ENCODE results near the gene ENOX1.
"Not testable (repeated sequence)": the region's sequence is repeated elsewhere in the genome, so short reads cannot be mapped to it uniquely, and the experiment has no call there.

- TF ChIP-seq, protein P1, sequence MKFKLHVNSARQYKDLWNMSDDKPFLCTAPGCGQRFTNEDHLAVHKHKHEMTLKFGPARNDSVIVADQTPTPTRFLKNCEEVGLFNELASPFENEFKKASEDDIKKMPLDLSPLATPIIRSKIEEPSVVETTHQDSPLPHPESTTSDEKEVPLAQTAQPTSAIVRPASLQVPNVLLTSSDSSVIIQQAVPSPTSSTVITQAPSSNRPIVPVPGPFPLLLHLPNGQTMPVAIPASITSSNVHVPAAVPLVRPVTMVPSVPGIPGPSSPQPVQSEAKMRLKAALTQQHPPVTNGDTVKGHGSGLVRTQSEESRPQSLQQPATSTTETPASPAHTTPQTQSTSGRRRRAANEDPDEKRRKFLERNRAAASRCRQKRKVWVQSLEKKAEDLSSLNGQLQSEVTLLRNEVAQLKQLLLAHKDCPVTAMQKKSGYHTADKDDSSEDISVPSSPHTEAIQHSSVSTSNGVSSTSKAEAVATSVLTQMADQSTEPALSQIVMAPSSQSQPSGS (tag by site-specific recombination; IDR thresholded peaks at IDR 0.05; ENCODE audit: low read depth): not testable (repeated sequence)
- not testable (repeated sequence) for TF ChIP-seq MZF1 (tag by site-specific recombination; IDR thresholded peaks at IDR 0.05; ENCODE audit: borderline replicate concordance); PATZ1 (tag by site-specific recombination; IDR thresholded peaks at IDR 0.05); ZBTB1 (tag by site-specific recombination; IDR thresholded peaks at IDR 0.05); ZNF184 (tag by site-specific recombination; IDR thresholded peaks at IDR 0.05); ZNF76 (tag by site-specific recombination; IDR thresholded peaks at IDR 0.05; ENCODE audit: borderline replicate concordance, low read depth); TCF7L2 (IDR thresholded peaks at IDR 0.05; ENCODE audit: borderline replicate concordance, low read depth, low read length); ZNF544 (tag by site-specific recombination; IDR thresholded peaks at IDR 0.05)
- TF ChIP-seq, protein P2, sequence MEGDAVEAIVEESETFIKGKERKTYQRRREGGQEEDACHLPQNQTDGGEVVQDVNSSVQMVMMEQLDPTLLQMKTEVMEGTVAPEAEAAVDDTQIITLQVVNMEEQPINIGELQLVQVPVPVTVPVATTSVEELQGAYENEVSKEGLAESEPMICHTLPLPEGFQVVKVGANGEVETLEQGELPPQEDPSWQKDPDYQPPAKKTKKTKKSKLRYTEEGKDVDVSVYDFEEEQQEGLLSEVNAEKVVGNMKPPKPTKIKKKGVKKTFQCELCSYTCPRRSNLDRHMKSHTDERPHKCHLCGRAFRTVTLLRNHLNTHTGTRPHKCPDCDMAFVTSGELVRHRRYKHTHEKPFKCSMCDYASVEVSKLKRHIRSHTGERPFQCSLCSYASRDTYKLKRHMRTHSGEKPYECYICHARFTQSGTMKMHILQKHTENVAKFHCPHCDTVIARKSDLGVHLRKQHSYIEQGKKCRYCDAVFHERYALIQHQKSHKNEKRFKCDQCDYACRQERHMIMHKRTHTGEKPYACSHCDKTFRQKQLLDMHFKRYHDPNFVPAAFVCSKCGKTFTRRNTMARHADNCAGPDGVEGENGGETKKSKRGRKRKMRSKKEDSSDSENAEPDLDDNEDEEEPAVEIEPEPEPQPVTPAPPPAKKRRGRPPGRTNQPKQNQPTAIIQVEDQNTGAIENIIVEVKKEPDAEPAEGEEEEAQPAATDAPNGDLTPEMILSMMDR (tag by site-specific recombination; IDR thresholded peaks at IDR 0.05): not testable (repeated sequence)
Observed at GRCh38 chr13:43415903-43416391, 370.8 kb downstream of the ENOX1 start.

Data from HEK293 (cell line).